SK-N-MC (cell line): ENCODE data around the gene RCC2.

Source experiments
- EZH2 ChIP-seq: fragments of 200-600 bp; sonication (generic); IDR thresholded peaks from one replicate; pipeline ENCODE4 v1.6.1; 2017; ENCODE audit warnings: antibody characterized with exemption
- FOXP2 ChIP-seq: optimal IDR thresholded peaks from 2 replicates; pipeline ENCODE3; 2011; ENCODE audit warnings: mild to moderate bottlenecking, moderate library complexity; ENCODE audit not compliant: insufficient read depth; ENCODE audit errors: extremely low read length, control extremely low read depth
- POLR2AphosphoS5 ChIP-seq: IDR thresholded peaks from 2 replicates; pipeline ENCODE4 v1.6.1; 2012; ENCODE audit warnings: mild to moderate bottlenecking, low read depth, low read length, borderline replicate concordance

DNA sequence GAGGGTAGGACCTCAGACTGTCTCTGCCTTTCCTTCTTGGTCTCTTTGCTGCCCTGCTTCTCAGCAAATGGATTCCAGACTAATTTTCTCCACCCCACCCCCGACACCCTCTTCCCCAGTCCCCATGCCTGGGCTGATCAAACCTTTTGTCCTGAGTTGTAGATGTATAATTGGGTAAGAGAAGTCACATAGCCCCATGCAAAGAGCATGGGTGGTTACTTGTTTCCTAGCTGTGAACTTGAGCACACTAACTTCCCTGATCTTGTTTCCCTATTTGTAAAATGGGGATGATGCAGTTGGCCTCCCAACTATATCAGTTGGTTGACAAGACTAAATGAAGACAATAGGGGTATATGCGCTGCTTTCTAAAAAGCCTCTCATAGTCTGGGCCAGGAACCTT, 58.3 kb downstream of the RCC2 start:
- no peak for TF ChIP-seq POLR2AphosphoS5
- TF ChIP-seq EZH2 = no peak
- TF ChIP-seq FOXP2 = no peak
